Measurements from ENCODE around the gene ZDHHC1. TPM values are rescaled to one million over a fixed set of nuclear protein-coding genes. Genes with fewer than 3 reads are reported as not detected.
A peak's percentile ranks its signal among the peaks of the same experiment; 100 is the strongest.

ZDHHC1 gene
- 1.0 and 1.3 TPM in 2 replicates for total RNA-seq (2022)
- Bru-seq, nascent RNA, result percentile 9 among the genes with signal in this experiment
- percentile 11 among the genes with signal in this experiment for BruChase-seq, experiment 1, labeled RNA remaining after a 2-hour chase
- percentile 11 among the genes with signal in this experiment for BruChase-seq, experiment 2, labeled RNA remaining after a 6-hour chase
- long read RNA-seq, partial matches to known transcripts, result 0 of 1 reads
- long read RNA-seq, other reads (novel, unspliced or antisense), result 1 of 1 reads

GRCh38 chr16:67415872-67416793 lies at the start of gene ZDHHC1:
Gene ZDHHC1, minus strand, starts transcription at chr16:67416477. Its CDS starts 8,702 bp downstream, at chr16:67407775.
- ChIA-PET CTCF (interaction anchor here (2.3 kb wide), 1 partner anchor 12 kb away, joined by 12 read pairs; no protein-coding TSS in a partner anchor), POLR2A (no interaction called here)
- Mint-ChIP-seq H3K4me3 (ENCODE audit: unreplicated experiment) (no peak within 1 kb of the TSS), H3K9me3 (ENCODE audit: unreplicated experiment) (no peaks in the 10 kb centered on the region), H3K4me1 (ENCODE audit: low read depth, unreplicated experiment) (peaks cover 46% of the 10 kb centered on the region), H3K36me3 (ENCODE audit: insufficient read depth, unreplicated experiment) (no peaks in the 10 kb centered on the region), H3K27me3 (ENCODE audit: insufficient read depth, unreplicated experiment) (no peaks in the 10 kb centered on the region), H3K27ac (ENCODE audit: unreplicated experiment) (peak within 1 kb of the TSS; percentile 59)
- TF ChIP-seq CTCF (IDR thresholded peaks at IDR 0.05; ENCODE audit: insufficient read depth in 1 of 2, low read depth in 1 of 2, low read length in 1 of 2, severe bottlenecking in 1 of 2, unreplicated experiment in 1 of 2), result no peak
- Histone ChIP-seq H3K36me3 (ENCODE audit: control insufficient read depth, insufficient read depth, low read length) (no peaks in the 10 kb centered on the region), H3K4me1 (peaks cover 44% of the 10 kb centered on the region), H3K27me3 (replicated peaks; ENCODE audit: control insufficient read depth, insufficient read depth, low read length) (no peaks in the 10 kb centered on the region), H3K4me3 (ENCODE audit: low read depth, low read length) (no peak within 1 kb of the TSS), H3K9me3 (no peaks in the 10 kb centered on the region)
- no TSS peak for BruUV-seq (replicated peaks)
- DNase-seq, result no peak
- intact Hi-C loops (cut with micrococcal nuclease; ENCODE audit: unreplicated experiment), result no loop called here

GRCh38 chr16:67464565-67464964 lies 48.3 kb upstream of the ZDHHC1 start:
- H3K4me3 ChIP-seq (ENCODE audit: low read depth, low read length), result no peak overlapping the region
- Mint-ChIP-seq H3K4me1 (ENCODE audit: low read depth, unreplicated experiment) (no peaks in the 10 kb centered on the region), H3K27me3 (ENCODE audit: insufficient read depth, unreplicated experiment) (no peaks in the 10 kb centered on the region), H3K4me3 (ENCODE audit: unreplicated experiment) (no peak overlapping the region), H3K36me3 (ENCODE audit: insufficient read depth, unreplicated experiment) (peaks cover 9% of the 10 kb centered on the region), H3K27ac (ENCODE audit: unreplicated experiment) (no peak overlapping the region), H3K9me3 (ENCODE audit: unreplicated experiment) (no peaks in the 10 kb centered on the region)
- no peaks in the 10 kb centered on the region for H3K9me3 ChIP-seq
- intact Hi-C loops (cut with micrococcal nuclease; ENCODE audit: unreplicated experiment), result no loop called here
- H3K4me1 ChIP-seq, result no peaks in the 10 kb centered on the region
- TF ChIP-seq CTCF (IDR thresholded peaks at IDR 0.05; ENCODE audit: insufficient read depth in 1 of 2, low read depth in 1 of 2, low read length in 1 of 2, severe bottlenecking in 1 of 2, unreplicated experiment in 1 of 2), result no peak
- ChIA-PET CTCF (interaction anchor here (1.3 kb wide), 1 partner anchor 13 kb away, joined by 4 read pairs; no protein-coding TSS in a partner anchor), POLR2A (interaction anchor here (0.6 kb wide), 1 partner anchor 33 kb away, joined by 5 read pairs; the partner anchor contains the start of gene HSD11B2)
- H3K36me3 ChIP-seq (ENCODE audit: control insufficient read depth, insufficient read depth, low read length), result no peaks in the 10 kb centered on the region; the same call in 1 of the 2 replicates
- DNase-seq, result no peak
- no TSS peak for BruUV-seq (replicated peaks)
- no peaks in the 10 kb centered on the region for H3K27me3 ChIP-seq (replicated peaks; ENCODE audit: control insufficient read depth, insufficient read depth, low read length)

GRCh38 chr16:67463691-67464090 lies 47.4 kb upstream of the ZDHHC1 start:
- peaks cover 9% of the 10 kb centered on the region for H3K36me3 Mint-ChIP-seq (ENCODE audit: insufficient read depth, unreplicated experiment)
- no peak overlapping the region for H3K27ac Mint-ChIP-seq (ENCODE audit: unreplicated experiment)
- BruUV-seq (replicated peaks), result no TSS peak
- ChIA-PET CTCF (no interaction called here), POLR2A (no interaction called here)
- H3K9me3 Mint-ChIP-seq (ENCODE audit: unreplicated experiment), result no peaks in the 10 kb centered on the region
- H3K9me3 ChIP-seq, result no peaks in the 10 kb centered on the region
- no peak for TF ChIP-seq CTCF (IDR thresholded peaks at IDR 0.05; ENCODE audit: insufficient read depth in 1 of 2, low read depth in 1 of 2, low read length in 1 of 2, severe bottlenecking in 1 of 2, unreplicated experiment in 1 of 2)
- DNase-seq, result no peak
- H3K4me3 Mint-ChIP-seq (ENCODE audit: unreplicated experiment), result no peak overlapping the region
- H3K27me3 ChIP-seq (replicated peaks; ENCODE audit: control insufficient read depth, insufficient read depth, low read length), result no peaks in the 10 kb centered on the region
- no peaks in the 10 kb centered on the region for H3K36me3 ChIP-seq (ENCODE audit: control insufficient read depth, insufficient read depth, low read length)
- H3K4me1 ChIP-seq, result no peaks in the 10 kb centered on the region
- no peak overlapping the region for H3K4me3 ChIP-seq (ENCODE audit: low read depth, low read length)
- H3K27me3 Mint-ChIP-seq (ENCODE audit: insufficient read depth, unreplicated experiment), result no peaks in the 10 kb centered on the region
- no peaks in the 10 kb centered on the region for H3K4me1 Mint-ChIP-seq (ENCODE audit: low read depth, unreplicated experiment)
- intact Hi-C loops (cut with micrococcal nuclease; ENCODE audit: unreplicated experiment), result no loop called here

All from Caco-2 (cell line).